A673 (cell line): ENCODE results near the gene INPP5E. TPM values are rescaled to one million over a fixed set of nuclear protein-coding genes. Genes with fewer than 3 reads are reported as not detected.
"Not testable (repeated sequence)": the region's sequence is repeated elsewhere in the genome, so short reads cannot be mapped to it uniquely, and the experiment has no call there.

Source experiments
- BruUV-seq: library from RNA; stranded (reverse); fragments of 400-500 nt; replicated peaks from 2 replicates; lab custom pipeline; 2021; lab: Mats Ljungman, UMichigan
- CTCF ChIA-PET: fragments of 300-600 bp; sonication (Branson Sonifier 250); formaldehyde crosslinking; loops from one replicate; lab custom pipeline; 2022; ENCODE audit warnings: antibody characterized with exemption; lab: Charles Lee
- POLR2A ChIA-PET: fragments of 300-600 bp; sonication (Branson Sonifier 250); formaldehyde crosslinking; loops from one replicate; lab custom pipeline; 2022; ENCODE audit warnings: antibody characterized with exemption; ENCODE audit not compliant: low non-redundant PET; lab: Charles Lee
- DNase-seq: peaks from one replicate; pipeline ENCODE4 v3.0.0-alpha.2; 2015; ENCODE audit warnings: low spot score
- H3K27ac ChIP-seq: fragments of 200-600 bp; sonication (generic); 2 replicates; pipeline ENCODE4 v1.5.1; 2016; ENCODE audit warnings: mixed run types, low read depth, mild to moderate bottlenecking, mixed read lengths, antibody characterized with exemption, low read length; ENCODE audit not compliant: poor library complexity, severe bottlenecking
- H3K27me3 ChIP-seq: fragments of 200-600 bp; sonication (generic); replicated peaks from 2 replicates; pipeline ENCODE4 v1.6.1; 2017; ENCODE audit warnings: mixed run types, low read depth, mild to moderate bottlenecking, mixed read lengths, antibody characterized with exemption, low read length; ENCODE audit not compliant: insufficient read depth, poor library complexity
- H3K36me3 ChIP-seq: fragments of 200-600 bp; sonication (generic); 2 replicates; pipeline ENCODE4 v1.6.1; 2016; ENCODE audit warnings: mixed run types, mild to moderate bottlenecking, mixed read lengths, antibody characterized with exemption, low read length; ENCODE audit not compliant: insufficient read depth, poor library complexity, severe bottlenecking
- H3K4me1 ChIP-seq: fragments of 200-600 bp; sonication (generic); 2 replicates; pipeline ENCODE4 v1.6.1; 2017; ENCODE audit warnings: mixed run types, mild to moderate bottlenecking, mixed read lengths, antibody characterized with exemption, low read length; ENCODE audit not compliant: insufficient read depth, poor library complexity, severe bottlenecking
- H3K4me3 ChIP-seq: fragments of 200-600 bp; sonication (generic); 2 replicates; pipeline ENCODE4 v1.5.1; 2016; ENCODE audit warnings: low read depth, mixed run types, mild to moderate bottlenecking, mixed read lengths, low read length; ENCODE audit not compliant: poor library complexity, severe bottlenecking
- H3K9me3 ChIP-seq: fragments of 200-600 bp; sonication (generic); 2 replicates; pipeline ENCODE4 v1.6.1; 2016; ENCODE audit warnings: mixed run types, low read depth, mild to moderate bottlenecking, mixed read lengths, antibody characterized with exemption, low read length; ENCODE audit not compliant: poor library complexity, severe bottlenecking
- CTCF ChIP-seq: fragments of 300-800, 200-600 bp; sonication (generic); conservative IDR thresholded peaks from 2 replicates; pipeline ENCODE4 v1.5.1; 2017; ENCODE audit warnings: low read depth, mild to moderate bottlenecking, antibody characterized with exemption, low read length, moderate library complexity, mixed read lengths
- EZH2 ChIP-seq: fragments of 200-600 bp; sonication (generic); IDR thresholded peaks from 2 replicates; pipeline ENCODE4 v1.6.1; 2017; ENCODE audit warnings: borderline replicate concordance, low read depth, mild to moderate bottlenecking, mixed read lengths, antibody characterized with exemption, low read length; ENCODE audit not compliant: poor library complexity, severe bottlenecking
- intact Hi-C: fragments of 100-400 bp; cut with micrococcal nuclease; formaldehyde crosslinking; loops from one replicate; pipeline ENCODE4 v1.10.0; 2022; ENCODE audit not compliant: unreplicated experiment
- total RNA-seq: library from RNA; stranded (reverse); gene quantifications from 2 replicates; pipeline ENCODE4 v1.2.3, GENCODE V29; 2021

INPP5E gene
- total RNA-seq, 1 experiment from 2014 or later, result 26.2 TPM

- no peak overlapping the region for H3K27ac ChIP-seq
- no peak for DNase-seq
- intact Hi-C loops, result no loop called here
- no TSS peak for BruUV-seq
- H3K36me3 ChIP-seq, result peaks cover 27% of the 10 kb centered on the region
- ChIA-PET CTCF (interaction anchor here (1.5 kb wide), 1 partner anchor 29 kb away, joined by 3 read pairs; no protein-coding TSS in a partner anchor), POLR2A (interaction anchor here (0.6 kb wide), 1 partner anchor 494 kb away, joined by 4 read pairs; no protein-coding TSS in a partner anchor)
- TF ChIP-seq EZH2, result no peak
- TF ChIP-seq CTCF, result no peak
- no peak overlapping the region for H3K4me3 ChIP-seq
- no peaks in the 10 kb centered on the region for H3K9me3 ChIP-seq
- H3K4me1 ChIP-seq, result peaks cover 5% of the 10 kb centered on the region
- H3K27me3 ChIP-seq, result no peaks in the 10 kb centered on the region
Observed at GRCh38 chr9:136429683-136430491, 9.8 kb downstream of the INPP5E start.

- H3K4me3 ChIP-seq, result no peak overlapping the region
- H3K27me3 ChIP-seq, result no peaks in the 10 kb centered on the region
- BruUV-seq, result TSS peak; percentile 55
- TF ChIP-seq CTCF, result no peak
- TF ChIP-seq EZH2, result no peak
- no peak overlapping the region for H3K27ac ChIP-seq
- DNase-seq, result no peak
- intact Hi-C loops, result no loop called here
- ChIA-PET CTCF (no interaction called here), POLR2A (no interaction called here)
- H3K36me3 ChIP-seq, result peaks cover 32% of the 10 kb centered on the region
- H3K4me1 ChIP-seq, result peaks cover 5% of the 10 kb centered on the region
- H3K9me3 ChIP-seq, result no peaks in the 10 kb centered on the region
Observed at GRCh38 chr9:136429075-136429628, 10.5 kb downstream of the INPP5E start.

- peaks cover 5% of the 10 kb centered on the region for H3K4me1 ChIP-seq
- no peaks in the 10 kb centered on the region for H3K27me3 ChIP-seq
- intact Hi-C loops, result no loop called here
- ChIA-PET POLR2A (no interaction called here), CTCF (no interaction called here)
- no peak overlapping the region for H3K4me3 ChIP-seq
- no peaks in the 10 kb centered on the region for H3K9me3 ChIP-seq
- BruUV-seq, result no TSS peak
- H3K36me3 ChIP-seq, result peaks cover 44% of the 10 kb centered on the region
- TF ChIP-seq CTCF, result no peak
- TF ChIP-seq EZH2, result no peak
- peak overlapping the region; percentile 74 for H3K27ac ChIP-seq
- peak; percentile 77 for DNase-seq
Observed at GRCh38 chr9:136426787-136427186, 12.9 kb downstream of the INPP5E start.

GRCh38 chr9:136425367-136425766 is 14.3 kb downstream of the INPP5E start:
- CTCF ChIA-PET, DNase-seq, H3K27ac ChIP-seq, H3K9me3 ChIP-seq, H3K4me1 ChIP-seq, H3K27me3 ChIP-seq, intact Hi-C loops, H3K4me3 ChIP-seq, BruUV-seq: not testable (repeated sequence)
- POLR2A ChIA-PET, result interaction anchor here (0.7 kb wide), 1 partner anchor 20 kb away, joined by 4 read pairs; no protein-coding TSS in a partner anchor
- H3K36me3 ChIP-seq, result peaks cover 53% of the 10 kb centered on the region
